GM12891 (cell line): ENCODE data around the gene NR1I3. TPM values are rescaled to one million over a fixed set of nuclear protein-coding genes. Genes with fewer than 3 reads are reported as not detected.
A peak's percentile ranks its signal among the peaks of the same experiment; 100 is the strongest.

Source experiments
- DNase-seq: peaks from one replicate; pipeline ENCODE4 v3.0.0; 2011; ENCODE audit warnings: low spot score; ENCODE audit not compliant: insufficient read length
- FAIRE-seq: peaks from 2 replicates; lab custom pipeline; 2011; peaks lifted over from hg19 to GRCh38; lab: Jason Lieb, UNC
- PAX5 ChIP-seq: IDR thresholded peaks from 2 replicates; pipeline ENCODE4 v1.6.1; 2011; ENCODE audit warnings: low read length, moderate library complexity, mild to moderate bottlenecking; ENCODE audit not compliant: insufficient read depth, severe bottlenecking
- POLR2A ChIP-seq: IDR thresholded peaks from 2 replicates; pipeline ENCODE4 v1.6.1; 2011; ENCODE audit warnings: low read depth, low read length, control low read depth
- POLR2AphosphoS5 ChIP-seq: IDR thresholded peaks from 2 replicates; pipeline ENCODE4 v1.6.1; 2011; ENCODE audit warnings: low read depth, low read length, control low read depth
- POU2F2 ChIP-seq: IDR thresholded peaks from 2 replicates; pipeline ENCODE4 v1.6.1; 2011; ENCODE audit warnings: low read depth, mild to moderate bottlenecking, control low read depth, low read length, moderate library complexity
- SPI1 ChIP-seq: IDR thresholded peaks from 2 replicates; pipeline ENCODE4 v1.6.1; 2011; ENCODE audit warnings: low read depth, low read length, control low read depth
- TAF1 ChIP-seq: IDR thresholded peaks from 2 replicates; pipeline ENCODE4 v1.6.1; 2011; ENCODE audit warnings: low read depth, low read length, control low read depth
- polyA plus RNA-seq: library from polyadenylated mRNA; unstranded; fragments of >200 nt; gene quantifications from one replicate; pipeline ENCODE4 v1.2.1, GENCODE V29; 2012; ENCODE audit warnings: low read depth, missing spikeins, inconsistent platforms; ENCODE audit not compliant: missing spikeins

Gene NR1I3, protein sequence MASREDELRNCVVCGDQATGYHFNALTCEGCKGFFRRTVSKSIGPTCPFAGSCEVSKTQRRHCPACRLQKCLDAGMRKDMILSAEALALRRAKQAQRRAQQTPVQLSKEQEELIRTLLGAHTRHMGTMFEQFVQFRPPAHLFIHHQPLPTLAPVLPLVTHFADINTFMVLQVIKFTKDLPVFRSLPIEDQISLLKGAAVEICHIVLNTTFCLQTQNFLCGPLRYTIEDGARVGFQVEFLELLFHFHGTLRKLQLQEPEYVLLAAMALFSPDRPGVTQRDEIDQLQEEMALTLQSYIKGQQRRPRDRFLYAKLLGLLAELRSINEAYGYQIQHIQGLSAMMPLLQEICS
- polyA plus RNA-seq = not detected

- TF ChIP-seq POLR2AphosphoS5 = no peak
- no peak for TF ChIP-seq TAF1
- no peak for TF ChIP-seq PAX5
- no peak for TF ChIP-seq SPI1
- DNase-seq (no peak), FAIRE-seq (no peak)
These were observed at the start of gene NR1I3 for GRCh38 chr1:161238039-161238473. NR1I3 (minus strand) TSS chr1:161238203; CDS start chr1:161236565, 1,638 bp downstream.

GRCh38 chr1:161287482-161288054, 49.6 kb upstream of the NR1I3 start:
- FAIRE-seq = no peak
- peak; percentile 33; the same call in 1 of the 2 replicates for TF ChIP-seq SPI1
- no peak for TF ChIP-seq POU2F2
- no peak for DNase-seq

- TF ChIP-seq TAF1 (no peak), PAX5 (no peak), POLR2A (no peak), SPI1 (no peak), POU2F2 (no peak), POLR2AphosphoS5 (no peak)
- FAIRE-seq (no peak), DNase-seq (no peak)
These were observed 47.5 kb upstream of the NR1I3 start for GRCh38 chr1:161285521-161285920.

- FAIRE-seq (no peak), DNase-seq (no peak)
- TF ChIP-seq TAF1 (no peak), SPI1 (no peak), POLR2AphosphoS5 (no peak), PAX5 (no peak)
These were observed 47.1 kb upstream of the NR1I3 start for GRCh38 chr1:161285113-161285512.

GRCh38 chr1:161282991-161283390, 45.0 kb upstream of the NR1I3 start:
- FAIRE-seq (no peak), DNase-seq (no peak)
- TF ChIP-seq POLR2AphosphoS5 (no peak), PAX5 (no peak), POU2F2 (no peak), TAF1 (no peak)

DNA sequence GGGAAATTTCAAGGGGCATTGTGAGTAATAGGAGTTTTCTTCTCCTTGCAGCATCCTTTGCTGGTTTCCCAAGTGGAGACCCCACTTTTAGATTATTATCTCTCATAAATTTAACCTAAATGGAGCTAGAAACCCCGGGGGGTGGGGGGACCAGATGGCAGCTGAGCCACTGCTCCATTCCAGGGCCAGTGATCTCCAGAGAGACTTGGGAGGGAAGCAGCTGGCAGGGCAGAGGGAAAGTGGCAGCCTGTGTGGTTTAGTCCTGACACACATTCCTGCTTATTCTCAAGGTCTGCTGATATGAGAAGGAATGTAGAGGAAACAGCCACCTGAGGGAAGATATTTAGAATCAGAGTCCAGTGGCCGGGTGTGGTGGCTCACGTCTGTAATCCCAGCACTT, 36.9 kb upstream of the NR1I3 start:
- FAIRE-seq = no peak
- TF ChIP-seq PAX5 (no peak), SPI1 (no peak), POLR2A (no peak), POU2F2 (no peak), TAF1 (no peak), POLR2AphosphoS5 (no peak)
- DNase-seq = no peak

DNA sequence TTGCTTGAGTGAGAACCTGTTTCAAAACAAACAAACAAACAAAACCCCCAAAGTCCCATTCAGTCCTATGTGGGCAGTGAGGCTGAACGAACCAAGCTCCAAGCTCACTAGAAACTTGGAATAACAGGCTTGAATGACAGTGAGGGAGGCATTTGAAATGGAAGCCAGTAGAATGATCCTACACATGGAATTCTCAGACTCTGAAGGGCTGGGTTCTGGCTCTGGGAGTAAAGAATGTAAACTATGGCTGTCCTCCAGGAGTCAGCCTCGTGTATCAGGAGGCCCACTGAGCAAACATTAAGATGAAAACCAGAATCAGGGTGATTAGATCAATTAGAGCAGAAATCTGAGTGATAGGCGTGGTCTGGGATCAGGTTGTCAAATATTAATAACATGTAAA, 35.4 kb upstream of the NR1I3 start:
- DNase-seq (no peak), FAIRE-seq (no peak)
- TF ChIP-seq SPI1 = no peak
- no peak for TF ChIP-seq POLR2AphosphoS5
- TF ChIP-seq POLR2A = no peak
- TF ChIP-seq PAX5 = no peak
- no peak for TF ChIP-seq POU2F2
- no peak for TF ChIP-seq TAF1

GRCh38 chr1:161267321-161267720, 29.3 kb upstream of the NR1I3 start:
- DNase-seq (no peak), FAIRE-seq (no peak)
- TF ChIP-seq POU2F2 (no peak), PAX5 (no peak), TAF1 (no peak), SPI1 (no peak), POLR2A (no peak), POLR2AphosphoS5 (no peak)

DNA sequence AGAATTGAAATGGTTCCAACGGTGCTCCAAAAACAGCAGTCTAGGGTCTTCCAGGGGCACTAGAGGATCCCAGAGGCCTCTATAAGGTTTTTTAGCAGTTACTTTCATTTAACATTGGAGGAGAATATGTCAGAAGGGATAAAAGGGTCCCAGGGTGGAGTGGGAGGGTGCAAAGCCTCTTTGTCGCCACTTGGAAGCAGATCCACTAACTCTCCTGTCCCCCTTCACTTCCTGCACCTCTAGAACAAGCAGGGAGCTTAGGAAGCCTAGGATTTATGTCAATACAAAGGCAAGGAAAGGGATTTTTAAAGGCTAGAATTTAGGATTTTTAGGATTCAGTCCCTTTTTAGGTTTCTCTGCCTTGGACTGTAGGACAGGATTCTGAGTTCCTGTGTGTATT, 28.8 kb upstream of the NR1I3 start:
- TF ChIP-seq PAX5 (no peak), SPI1 (no peak)
- FAIRE-seq (no peak), DNase-seq (no peak)

DNA sequence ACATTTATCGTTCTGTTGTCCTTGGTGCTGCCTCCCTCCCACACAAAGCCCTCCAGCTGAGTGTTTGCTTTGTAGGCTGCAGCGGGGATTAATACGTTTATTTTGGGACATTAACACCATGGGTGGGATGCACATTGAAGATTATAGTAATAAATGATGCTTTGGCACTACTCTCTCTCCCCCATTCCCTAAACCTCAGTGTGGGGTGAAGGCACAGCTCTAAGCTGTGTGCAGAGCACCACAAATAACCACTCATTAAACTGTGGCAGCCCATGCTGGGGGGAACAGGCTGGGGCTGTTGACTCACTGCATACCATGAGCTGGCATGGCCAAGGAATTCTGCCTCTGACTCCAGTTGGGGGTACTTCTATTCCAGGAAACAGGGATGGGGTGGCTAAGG, 28.2 kb upstream of the NR1I3 start:
- TF ChIP-seq POU2F2 = no peak
- no peak for TF ChIP-seq PAX5
- TF ChIP-seq POLR2AphosphoS5 = no peak
- TF ChIP-seq TAF1 = no peak
- no peak for TF ChIP-seq POLR2A
- no peak for TF ChIP-seq SPI1
- DNase-seq (no peak), FAIRE-seq (no peak)

GRCh38 chr1:161265305-161265704, 27.3 kb upstream of the NR1I3 start:
- TF ChIP-seq SPI1 = no peak
- no peak for TF ChIP-seq POU2F2
- no peak for TF ChIP-seq POLR2A
- TF ChIP-seq PAX5 = no peak
- no peak for TF ChIP-seq TAF1
- no peak for TF ChIP-seq POLR2AphosphoS5
- no peak for FAIRE-seq
- DNase-seq = no peak
